Activated T-cell treated with anti-CD3 and anti-CD28 coated beads, Interleukin-2, amount 50 U/mL, for 48 hours (primary cell): Measurements from ENCODE around the gene RNPEP.
"Not testable (repeated sequence)": the region's sequence is repeated elsewhere in the genome, so short reads cannot be mapped to it uniquely, and the experiment has no call there.

Source experiments
- DNase-seq, 2 experiments: peaks; one replicate each; pipeline ENCODE4 v3.0.0-alpha.2; 2020

The RNPEP gene

DNA sequence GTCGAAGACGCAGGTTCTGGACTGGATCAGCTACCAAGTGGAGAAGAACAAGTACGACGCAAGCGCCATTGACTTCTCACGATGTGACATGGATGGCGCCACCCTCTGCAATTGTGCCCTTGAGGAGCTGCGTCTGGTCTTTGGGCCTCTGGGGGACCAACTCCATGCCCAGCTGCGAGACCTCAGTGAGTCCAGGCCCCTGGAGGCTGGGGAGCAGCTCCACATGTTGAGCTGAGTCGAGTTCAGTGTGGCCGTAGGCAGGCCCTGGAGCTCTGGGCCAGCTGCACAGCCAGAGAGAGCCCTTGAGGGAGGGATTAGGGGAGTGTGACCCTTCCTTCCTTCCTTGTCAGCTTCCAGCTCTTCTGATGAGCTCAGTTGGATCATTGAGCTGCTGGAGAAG is 29.5 kb downstream of the RNPEP start:
- DNase-seq = no peak

DNA sequence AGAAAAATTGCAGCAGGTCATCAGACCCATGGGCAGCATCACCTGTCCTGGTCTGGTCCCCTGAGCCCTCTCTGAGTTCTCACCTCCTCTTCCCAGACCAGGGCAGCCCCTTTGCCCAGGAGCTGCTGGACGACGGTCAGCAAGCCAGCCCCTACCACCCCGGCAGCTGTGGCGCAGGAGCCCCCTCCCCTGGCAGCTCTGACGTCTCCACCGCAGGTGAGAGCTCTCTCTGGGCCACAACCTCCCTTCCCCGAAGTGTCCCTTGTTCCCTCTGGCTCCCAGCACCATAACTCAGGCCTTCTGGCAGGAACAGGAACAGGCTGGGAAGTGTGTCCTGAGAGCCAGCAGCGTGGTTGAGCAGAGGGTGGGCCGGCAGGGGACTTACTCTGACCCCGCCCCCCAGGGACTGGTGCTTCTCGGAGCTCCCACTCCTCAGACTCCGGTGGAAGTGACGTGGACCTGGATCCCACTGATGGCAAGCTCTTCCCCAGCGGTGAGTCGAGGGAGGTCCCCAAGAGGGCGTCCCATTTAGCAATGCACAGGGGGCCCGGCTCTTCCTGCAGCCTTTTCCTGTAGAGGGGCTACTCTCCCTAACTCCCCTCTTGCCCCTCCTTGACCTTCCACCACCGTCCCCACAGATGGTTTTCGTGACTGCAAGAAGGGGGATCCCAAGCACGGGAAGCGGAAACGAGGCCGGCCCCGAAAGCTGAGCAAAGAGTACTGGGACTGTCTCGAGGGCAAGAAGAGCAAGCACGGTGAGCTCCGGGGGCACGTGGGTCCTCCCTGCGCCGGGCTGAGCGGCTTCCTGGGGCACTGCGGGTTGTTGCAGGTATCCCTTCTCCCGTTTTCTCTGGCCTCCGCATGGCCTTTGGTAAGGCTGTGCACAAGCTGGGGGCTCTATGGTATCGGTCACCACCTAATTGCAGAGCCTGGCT is 30.4 kb downstream of the RNPEP start:
- no peak for DNase-seq

DNA sequence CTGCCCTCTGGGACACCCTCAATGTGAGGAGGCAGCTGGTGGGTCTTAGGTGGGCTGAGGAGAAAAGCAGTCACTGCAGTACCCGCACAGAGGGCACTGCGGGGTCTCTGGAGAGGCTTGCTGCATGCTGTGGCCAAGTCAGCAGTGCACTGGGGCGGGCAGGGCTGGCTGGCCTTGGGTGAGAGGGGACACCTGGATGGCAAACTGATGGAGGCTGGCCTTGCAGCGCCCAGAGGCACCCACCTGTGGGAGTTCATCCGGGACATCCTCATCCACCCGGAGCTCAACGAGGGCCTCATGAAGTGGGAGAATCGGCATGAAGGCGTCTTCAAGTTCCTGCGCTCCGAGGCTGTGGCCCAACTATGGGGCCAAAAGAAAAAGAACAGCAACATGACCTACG is 31.2 kb downstream of the RNPEP start:
- no peak for DNase-seq

DNA sequence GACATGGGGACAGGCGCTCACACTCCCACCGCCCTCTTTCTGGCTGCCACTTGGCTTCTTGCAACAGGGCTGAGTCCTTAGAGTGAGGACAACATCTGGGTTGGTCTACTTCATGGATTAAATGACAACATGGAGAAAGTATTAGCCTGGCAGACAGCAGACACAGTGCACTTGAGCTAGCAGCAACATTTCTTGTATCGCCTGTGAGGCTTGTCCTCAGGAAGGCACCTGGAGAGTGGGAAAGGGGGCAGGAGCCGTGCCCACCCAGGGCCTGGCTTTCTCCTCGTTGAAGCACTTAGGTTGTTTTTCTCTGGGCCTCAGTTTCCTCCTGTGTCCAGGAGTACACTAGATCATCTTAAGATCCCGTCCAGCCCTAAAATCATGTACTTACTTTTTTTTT is 31.6 kb downstream of the RNPEP start:
- no peak for DNase-seq

DNA sequence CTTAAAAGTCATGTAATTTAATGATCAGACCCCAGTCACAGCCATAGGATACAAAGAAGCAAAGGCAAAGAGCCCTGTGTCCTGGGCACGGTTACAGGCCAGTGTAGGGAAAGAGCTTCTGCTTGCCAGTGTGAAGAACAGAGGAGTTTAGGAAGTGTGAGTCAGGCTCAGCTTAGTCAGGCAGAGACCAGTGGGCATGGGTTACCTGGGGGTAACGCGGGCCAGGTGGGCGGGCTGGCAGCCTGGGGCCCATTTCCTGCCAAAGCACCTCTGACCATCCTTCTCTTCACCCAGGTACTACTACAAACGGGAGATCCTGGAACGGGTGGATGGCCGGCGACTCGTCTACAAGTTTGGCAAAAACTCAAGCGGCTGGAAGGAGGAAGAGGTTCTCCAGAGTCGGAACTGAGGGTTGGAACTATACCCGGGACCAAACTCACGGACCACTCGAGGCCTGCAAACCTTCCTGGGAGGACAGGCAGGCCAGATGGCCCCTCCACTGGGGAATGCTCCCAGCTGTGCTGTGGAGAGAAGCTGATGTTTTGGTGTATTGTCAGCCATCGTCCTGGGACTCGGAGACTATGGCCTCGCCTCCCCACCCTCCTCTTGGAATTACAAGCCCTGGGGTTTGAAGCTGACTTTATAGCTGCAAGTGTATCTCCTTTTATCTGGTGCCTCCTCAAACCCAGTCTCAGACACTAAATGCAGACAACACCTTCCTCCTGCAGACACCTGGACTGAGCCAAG is 32.6 kb downstream of the RNPEP start:
- no peak for DNase-seq

DNA sequence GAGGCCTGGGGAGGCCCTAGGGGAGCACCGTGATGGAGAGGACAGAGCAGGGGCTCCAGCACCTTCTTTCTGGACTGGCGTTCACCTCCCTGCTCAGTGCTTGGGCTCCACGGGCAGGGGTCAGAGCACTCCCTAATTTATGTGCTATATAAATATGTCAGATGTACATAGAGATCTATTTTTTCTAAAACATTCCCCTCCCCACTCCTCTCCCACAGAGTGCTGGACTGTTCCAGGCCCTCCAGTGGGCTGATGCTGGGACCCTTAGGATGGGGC is 33.2 kb downstream of the RNPEP start:
- DNase-seq = no peak

DNA sequence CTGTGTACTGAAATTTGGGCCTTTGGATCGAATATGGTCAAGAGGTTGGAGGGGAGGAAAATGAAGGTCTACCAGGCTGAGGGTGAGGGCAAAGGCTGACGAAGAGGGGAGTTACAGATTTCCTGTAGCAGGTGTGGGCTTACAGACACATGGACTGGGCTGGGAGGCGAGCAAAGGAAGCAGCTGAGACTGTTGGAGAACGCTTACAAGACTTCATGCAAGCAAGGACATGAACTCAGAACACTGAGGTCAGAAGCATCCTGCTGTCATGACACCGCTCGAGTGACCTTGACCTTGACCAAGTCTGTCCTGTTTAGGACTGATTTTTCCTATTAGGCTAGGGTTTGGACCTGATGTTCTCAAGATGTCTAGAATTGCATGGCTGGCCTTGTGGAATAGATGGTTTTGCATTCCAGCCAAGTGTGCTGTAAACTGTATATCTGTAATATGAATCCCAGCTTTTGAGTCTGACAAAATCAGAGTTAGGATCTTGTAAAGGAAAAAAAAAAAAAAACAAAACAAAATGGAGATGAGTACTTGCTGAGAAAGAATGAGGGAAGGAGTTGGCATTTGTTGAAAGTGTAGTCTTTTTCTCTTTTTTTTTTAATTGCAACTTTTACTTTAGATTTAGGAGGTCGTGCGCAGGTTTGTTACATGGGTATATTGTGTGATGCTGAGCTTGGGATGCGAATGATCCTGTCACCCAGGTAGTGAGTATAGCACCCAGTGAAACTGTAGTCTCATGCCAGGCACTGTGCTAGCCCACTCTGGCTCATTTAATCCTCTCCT is 33.8 kb downstream of the RNPEP start:
- no peak for DNase-seq

DNA sequence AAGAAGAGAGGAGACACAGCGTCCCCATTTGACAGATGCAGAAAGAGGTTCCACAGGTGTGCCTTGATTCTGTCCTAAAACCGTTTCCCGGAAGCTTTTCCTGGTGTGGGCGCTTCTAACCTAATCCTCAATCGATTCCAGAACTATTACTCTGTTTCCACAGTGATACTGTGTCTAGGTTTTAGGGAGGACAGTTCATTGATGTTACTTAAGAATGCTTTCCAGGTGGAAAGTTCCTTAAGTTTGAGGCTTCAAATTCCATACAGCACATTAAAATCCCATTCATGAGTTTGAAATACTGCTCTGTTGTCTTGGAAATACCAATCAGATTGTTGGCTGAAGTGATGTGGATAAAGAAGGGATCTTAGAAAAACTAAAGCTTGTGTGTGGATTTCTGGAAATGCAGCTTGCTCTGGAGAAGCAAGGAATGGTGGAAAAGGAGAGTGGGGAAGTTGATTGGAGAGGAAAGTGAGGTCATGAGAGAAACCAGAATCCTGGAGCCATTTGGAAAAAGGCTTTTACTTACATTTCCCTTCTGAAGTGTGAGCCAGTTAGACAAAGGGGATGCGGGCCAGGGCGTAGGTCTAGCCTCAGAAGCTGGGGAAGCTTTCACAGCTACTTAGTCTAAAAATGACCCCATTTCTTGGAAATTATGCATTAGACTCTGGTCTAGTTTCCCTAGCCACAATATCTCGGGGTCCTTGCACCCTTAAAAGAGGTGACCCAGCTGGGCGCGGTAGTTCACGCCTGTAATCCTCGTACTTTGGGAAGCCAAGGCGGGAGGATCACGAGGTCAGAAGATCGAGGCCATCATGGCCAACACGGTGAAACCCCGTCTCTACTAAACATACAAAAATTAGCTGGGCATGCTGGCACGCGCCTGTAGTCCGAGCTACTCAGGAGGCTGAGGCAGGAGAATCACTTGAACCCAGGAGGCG is 34.6 kb downstream of the RNPEP start:
- no peak for DNase-seq

DNA sequence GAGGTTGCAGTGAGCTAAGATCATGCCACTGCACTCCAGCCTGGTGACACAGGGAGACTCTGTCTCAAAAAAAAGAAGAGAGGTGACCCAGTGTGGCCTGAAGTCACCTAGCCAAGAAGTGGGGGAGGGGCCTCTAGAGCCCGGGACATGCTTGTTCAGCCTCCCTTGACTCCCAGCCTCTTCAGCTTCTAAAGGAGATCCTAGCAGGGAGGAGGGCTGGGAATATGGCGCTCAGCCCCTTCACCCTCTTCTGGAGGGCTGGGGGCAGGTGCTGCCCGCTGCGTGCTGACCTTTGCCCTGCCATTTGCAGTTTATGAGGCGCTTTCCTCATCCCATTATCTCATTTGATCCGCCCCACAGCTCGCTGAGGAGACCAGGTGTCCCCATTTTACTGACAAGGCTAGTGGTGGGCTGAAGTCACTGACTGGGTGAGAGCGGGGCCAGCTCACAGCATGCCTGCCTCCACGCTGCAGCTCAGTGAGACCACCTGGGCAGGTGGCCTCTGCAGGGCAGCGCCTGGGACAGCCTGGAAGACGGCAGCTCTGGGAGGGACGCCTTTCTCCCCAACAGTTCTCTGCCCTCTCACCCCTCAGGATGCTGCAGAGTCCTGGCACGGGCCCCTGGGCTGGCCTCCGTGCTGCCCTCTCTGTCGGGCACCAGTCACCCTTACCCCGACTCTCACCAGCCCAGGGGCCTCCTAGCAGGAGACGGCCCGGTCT is 35.5 kb downstream of the RNPEP start:
- DNase-seq = no peak

DNA sequence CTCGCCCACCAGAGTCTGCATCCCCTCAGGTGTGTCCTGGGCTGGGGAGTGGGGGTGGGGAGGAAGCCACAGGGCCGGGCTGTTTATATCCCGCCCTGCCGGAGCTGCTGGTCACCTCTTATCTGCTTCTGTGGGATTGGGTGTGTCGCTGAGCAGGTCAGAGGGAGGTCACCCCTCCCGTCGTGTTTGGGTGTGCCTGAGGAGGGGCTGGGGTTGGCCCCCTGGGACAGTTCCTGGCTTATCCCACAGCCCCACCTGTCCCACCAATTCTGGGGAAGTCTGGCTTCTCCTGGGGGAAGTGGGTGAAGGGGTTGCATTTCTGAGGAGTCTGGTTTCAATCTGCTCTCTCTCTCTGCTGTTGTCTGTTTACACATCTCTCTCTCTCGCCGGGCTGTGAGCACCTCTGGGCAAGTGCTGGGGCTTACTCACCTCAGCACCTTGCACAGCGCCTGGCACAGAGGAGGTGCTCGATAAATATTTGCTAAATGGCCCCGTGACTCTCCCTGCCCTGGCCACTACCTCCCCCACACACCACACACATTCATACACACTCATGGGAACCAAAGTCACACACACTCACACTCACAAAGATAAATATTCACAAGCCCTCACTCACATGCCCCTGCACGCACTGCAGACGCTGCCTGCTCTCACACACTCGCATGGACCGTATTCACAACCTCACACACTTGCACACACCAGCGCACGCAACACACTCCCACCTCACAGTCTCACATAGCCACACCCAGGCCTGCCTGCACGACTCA is 36.2 kb downstream of the RNPEP start:
- DNase-seq = no peak

DNA sequence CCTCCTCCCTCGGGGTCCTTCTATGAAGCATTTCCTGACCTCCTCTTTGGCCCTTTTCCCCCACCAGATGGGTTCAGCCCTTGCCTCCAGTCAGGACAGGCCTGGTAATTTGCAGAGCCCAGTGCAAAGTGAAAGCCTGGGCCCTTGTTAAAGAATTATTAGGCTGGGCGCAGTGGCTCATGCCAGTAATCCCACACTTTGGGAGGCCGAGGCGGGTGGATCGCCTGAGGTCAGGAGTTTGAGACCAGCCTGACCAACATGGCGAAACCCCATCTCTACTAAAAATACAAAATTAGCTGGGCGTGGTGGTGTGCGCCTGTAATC is 36.7 kb downstream of the RNPEP start:
- DNase-seq = not testable (repeated sequence)

DNA sequence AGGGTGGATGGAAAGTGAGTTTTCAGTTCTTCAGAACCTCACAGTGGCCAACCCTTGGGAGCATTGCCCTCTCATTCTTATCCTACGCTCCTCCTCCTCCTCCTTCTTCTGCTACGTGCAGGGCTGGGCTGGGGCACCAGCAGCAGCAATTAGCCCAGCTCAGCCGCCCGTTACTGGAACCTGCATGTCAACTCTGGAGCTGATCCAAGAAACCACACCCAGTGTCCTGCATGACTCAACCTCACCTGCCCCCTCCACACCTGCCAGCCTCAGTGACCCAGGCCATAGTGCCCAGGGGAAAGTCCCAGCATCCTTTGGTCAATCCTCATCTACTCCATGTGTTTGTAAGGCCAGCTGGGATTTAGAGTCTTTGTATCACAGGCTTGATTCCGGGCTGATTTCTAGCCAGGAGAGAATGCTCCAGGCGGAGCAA is 40.6 kb downstream of the RNPEP start:
- DNase-seq = no peak

DNA sequence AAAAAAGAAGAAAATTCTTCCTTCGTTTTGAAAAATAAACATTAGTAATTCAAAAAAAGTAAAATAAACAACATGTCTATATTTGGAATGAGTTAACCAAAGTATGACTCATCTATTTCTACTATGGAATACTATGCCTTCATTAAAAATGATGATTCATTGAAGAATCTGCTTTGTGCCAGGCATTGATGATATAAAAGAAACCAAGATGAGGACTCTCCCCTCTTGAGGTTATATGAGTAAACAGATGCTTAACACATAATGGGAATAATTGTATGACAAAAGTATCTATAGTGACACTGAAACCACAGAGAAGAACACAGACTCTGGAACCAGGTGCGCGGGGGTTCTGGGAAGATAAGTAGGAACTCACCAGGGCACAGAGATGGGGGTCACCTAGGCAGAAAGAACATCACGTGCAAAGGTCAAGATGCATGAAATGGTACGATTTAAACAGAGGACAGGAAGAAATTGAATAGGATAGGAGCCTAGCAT is 46.8 kb downstream of the RNPEP start:
- no peak for DNase-seq

DNA sequence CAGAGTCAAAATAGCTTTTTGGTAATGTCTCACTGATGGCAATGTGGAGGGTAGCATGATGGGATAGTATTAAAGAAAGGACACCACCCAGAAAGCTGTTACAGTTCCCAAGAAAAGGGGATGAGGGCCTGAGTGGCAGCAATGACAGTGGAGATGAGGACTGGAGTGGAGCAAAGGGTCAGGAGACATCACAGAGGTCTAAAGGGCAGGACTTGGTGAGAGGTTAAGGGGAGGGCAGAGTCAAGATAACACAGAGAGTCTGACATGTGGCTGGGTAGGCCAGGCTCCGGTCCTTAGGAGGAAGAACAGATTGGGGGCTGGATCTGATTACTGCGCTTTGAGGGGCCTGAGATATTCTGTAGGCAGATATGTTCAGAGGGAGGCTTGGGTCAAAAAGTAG is 47.3 kb downstream of the RNPEP start:
- no peak for DNase-seq

DNA sequence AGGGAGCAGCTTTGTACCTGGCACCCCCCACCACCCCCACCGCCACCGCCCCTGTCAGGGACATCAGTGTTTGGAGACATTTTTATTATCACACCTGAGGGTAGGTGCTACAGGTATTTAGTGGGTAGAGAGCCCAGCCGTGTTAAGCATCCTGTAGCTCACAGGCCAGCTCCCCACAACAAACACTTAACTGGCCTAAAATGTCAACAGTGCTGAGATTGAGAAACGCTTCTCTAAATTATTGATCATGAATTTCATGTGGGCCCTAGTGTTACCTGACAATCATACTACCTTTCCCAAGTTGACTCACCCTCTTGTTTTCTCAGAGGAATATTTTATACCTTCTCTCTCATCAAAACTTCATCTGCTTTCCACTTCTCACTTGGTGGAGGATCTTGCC is 49.3 kb downstream of the RNPEP start:
- DNase-seq = no peak

DNA sequence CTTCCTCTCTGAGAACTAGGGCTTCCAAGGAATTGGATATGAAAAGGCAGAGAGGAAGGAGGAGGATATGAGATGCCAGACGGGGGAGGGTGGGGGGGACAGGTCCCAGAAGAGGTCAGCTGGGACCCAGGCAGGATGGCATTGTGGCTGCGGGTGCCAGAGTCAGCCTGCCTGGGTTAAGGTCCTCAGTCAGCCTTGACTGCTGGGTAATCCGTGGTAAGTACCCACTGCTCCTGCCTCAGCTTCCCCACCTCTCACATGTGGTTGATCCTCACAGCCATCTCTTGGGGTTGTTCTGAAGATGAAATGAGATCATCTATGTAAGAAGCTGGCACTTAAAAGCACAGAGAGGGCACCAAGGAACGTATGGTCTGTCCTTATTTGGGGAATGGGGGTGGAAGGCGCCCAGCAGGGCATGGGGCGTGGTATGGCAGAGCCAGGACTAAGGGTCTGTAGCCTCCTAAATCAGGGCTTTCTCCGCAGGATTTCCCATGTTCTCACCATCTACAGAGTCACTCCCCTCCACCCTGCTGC is 51.8 kb downstream of the RNPEP start:
- DNase-seq = no peak

DNA sequence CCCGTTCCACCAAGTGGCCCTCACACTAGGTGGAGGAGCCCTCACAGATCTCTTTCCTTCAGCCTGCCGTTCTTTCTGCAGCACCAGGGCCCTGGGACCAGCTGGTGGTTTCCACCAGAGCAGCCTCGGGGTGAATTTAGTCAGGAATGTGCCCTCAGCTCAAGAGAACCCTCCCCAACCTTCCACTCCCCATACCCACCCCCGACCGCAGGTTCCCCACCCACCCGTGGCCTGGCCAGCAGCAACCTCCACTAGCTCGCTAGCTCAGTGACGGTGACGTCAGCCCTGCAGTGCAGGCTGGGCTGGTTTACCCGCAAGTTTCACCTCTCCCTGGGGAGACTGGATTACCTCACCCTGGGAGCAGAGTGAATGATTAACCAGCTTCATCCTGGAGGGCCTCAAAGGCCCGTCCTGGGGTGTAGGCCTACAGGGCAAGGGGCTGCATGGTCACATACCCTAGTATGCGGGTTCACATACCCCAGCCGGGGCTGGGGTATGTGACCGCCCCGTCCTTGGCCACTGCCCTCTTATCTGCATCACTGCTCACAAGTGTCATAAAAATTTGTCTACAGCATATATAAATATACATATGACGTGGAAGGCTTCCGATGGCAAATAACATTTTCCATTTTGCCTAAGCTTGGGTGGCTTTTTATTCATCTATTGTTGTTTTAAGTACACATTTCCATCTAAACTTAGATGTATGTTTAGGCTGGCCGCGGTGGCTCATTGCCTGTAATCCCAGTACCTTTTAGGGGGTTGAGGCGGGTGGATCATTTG is 52.4 kb downstream of the RNPEP start:
- DNase-seq = no peak

DNA sequence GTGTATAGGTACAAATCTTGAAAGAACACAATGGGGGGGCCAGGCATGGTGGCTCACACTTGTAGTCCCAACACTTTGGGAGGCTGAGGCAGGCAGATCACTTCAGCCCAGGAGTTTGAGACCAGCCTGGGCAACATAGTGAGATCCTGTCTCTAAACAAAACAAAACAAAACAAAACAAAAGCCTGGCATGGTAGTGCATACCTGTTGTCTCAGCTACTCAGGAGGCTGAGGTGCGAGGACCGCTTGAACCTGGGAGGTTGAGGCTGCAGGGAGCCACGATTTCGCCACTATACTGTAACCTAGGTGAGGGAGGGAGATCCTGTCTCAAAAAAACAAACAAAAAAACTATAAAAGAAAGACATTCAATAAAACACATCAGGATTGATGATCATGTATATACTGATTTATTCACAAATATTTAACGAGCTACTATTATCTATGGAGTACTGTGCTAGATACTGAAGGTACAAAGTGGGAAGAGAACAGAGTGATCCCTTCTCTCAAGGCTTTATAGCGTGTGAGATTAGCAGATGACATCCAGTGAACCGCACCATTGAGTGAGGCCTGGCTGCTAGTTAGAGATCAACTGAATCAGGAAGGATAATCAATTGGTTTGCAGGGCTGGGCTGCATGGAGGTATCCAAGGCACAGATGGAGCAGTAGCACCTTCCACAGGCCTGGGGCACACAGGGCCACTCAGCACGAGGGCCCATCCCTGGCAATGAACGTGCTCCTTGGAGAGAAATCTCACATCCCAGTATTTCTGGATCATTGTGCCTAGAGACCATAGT is 54.3 kb downstream of the RNPEP start:
- DNase-seq = no peak

DNA sequence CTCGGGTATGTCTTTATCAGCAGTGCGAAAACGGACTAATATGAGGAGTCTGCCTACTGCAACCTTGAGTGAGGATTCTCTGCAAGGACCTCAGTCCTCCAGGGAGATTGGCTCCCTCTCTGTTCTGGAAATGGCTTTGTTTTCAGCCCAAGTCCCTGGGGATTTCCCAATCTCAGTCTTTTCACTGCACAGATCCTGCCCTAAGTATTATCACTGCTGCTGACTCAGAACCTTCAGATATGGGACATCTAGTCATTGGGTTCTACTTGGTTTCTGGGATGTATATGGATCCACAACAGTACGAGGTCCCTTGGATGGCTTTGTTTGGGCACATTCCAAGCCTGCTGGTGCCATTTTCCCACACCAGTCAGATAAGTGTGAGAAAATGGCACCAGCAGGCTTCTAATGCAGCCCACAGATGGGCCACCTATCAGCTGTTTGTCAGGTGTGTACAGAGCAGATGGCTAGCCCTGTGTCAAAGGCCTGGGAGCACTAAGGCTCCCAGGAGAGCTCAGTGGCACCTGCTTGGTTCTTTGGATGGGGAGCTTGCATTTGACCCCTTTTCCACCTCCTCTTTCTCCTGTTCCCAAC is 55.4 kb downstream of the RNPEP start:
- no peak for DNase-seq
